SW480 (cell line): ENCODE measurements around the gene STN1.

Source experiments
- DNase-seq: peaks from one replicate; pipeline ENCODE4 v3.0.0-alpha.2; 2016; ENCODE audit warnings: low spot score

Gene STN1, protein sequence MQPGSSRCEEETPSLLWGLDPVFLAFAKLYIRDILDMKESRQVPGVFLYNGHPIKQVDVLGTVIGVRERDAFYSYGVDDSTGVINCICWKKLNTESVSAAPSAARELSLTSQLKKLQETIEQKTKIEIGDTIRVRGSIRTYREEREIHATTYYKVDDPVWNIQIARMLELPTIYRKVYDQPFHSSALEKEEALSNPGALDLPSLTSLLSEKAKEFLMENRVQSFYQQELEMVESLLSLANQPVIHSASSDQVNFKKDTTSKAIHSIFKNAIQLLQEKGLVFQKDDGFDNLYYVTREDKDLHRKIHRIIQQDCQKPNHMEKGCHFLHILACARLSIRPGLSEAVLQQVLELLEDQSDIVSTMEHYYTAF

DNA sequence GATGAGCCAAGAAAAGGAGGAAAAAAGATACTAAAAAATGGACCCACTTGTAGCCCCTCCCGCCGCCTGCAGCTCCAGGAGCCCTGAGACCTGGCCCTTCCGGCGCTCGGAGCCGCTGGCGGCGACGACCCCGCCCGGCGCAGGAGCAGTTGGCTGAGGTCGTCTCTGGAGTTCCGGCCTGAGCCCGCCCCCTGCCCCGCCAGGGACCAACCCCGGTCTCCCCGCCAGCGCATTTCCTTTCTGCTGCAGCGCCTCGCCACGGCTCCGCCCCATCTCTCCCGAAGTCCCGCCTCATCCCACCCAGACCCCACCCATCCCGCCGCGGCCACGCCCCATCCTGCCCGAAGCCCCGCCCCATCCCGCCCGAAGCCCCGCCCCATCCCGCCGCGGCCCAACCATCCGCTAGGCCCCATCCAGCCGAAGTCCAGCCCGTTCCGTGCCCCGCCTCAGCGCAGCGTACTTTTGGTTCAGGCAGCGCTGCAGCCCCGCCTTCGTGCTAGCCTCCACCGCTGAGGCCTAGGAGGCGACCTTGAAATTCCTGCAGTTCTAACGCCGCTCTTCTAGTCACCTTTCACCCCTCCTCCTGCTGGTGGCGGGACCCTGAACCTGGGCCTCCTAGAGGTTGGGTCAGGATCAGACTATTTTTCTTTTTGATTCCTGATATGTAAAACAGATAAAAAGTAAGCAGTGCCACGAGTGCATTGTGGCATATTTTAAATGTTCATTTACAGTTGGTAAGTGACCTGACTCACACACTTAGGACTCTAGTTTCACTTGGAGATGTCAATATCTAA lies at the start of gene STN1:
STN1 (minus strand) TSS at position 132 of the 794 bp plus-strand sequence. CDS start 590 bp downstream, outside the sequence.
- DNase-seq, result peak; percentile 95

- DNase-seq, result peak; percentile 52
Measured at GRCh38 chr10:103967448-103968071, 49.6 kb upstream of the STN1 start.

- peak; percentile 69 for DNase-seq
Measured at GRCh38 chr10:103966671-103967447, 48.9 kb upstream of the STN1 start, which contains the start of gene SLK. Gene SLK, plus strand, starts transcription at chr10:103967140. Its CDS starts 606 bp downstream, at chr10:103967746.

GRCh38 chr10:103960103-103960502 lies 42.1 kb upstream of the STN1 start:
- DNase-seq, result no peak

DNA sequence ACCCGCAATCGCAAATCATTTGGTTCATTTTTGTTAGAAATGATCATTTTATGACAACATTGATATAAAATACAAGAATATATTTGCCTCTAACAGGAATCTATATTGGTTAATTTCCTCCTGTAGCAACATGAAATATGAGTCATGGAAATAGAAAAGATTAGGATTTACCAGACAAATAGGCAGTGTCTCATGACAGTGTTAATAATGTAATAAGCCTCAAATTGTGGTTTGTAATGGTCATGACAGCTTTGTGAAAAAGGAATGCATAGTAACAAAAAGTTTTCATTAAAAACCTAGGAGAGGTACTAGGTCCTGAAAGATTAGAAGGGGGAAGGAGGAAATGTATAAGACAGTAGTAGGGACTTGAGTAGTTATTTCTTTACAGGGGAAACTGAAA lies 41.0 kb upstream of the STN1 start:
- DNase-seq, result no peak

GRCh38 chr10:103954543-103954942 lies 36.6 kb upstream of the STN1 start:
- no peak for DNase-seq

DNA sequence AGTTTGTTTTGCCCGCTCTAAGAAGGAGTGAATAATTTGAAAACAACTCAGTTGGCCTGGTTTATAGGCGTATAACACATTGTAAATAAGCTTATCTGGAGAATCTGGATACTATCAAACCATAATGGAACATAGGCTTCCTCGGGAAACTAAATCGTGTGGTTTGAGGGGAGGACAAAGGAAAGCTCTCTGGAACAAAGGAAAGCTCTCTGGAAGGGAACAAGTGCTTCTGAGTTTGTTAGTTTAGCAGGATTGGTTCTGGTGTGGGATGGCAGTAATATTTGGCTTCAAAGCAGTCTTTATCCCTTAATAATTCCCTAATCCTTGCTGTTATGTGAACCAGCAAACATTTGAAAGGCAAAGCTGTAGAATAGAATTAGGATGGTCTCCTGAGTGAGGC lies 34.0 kb upstream of the STN1 start:
- DNase-seq, result no peak

DNA sequence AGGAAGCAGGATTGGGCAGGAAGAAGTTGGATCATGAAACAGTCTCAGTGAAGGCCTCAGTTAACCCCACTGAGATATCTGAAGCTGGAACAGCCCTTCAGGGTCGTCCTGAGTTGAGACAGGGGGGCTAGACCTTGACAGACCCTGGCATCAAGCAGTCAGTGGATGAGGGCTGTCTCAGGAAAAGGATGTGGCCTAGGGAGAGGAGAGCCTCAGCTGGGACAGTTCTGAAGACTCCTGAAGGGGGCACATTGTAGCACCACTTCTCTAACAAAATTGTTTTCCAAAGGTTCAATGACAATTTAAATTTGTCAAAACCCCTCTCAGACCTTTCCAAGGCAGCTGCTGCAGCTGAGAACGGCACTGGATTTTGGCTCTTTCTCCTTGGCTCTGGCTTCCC lies 33.2 kb upstream of the STN1 start:
- no peak for DNase-seq

- DNase-seq, result no peak
Measured at GRCh38 chr10:103949728-103950127, 31.7 kb upstream of the STN1 start.

- DNase-seq, result no peak
Measured at GRCh38 chr10:103947799-103948516, 30.0 kb upstream of the STN1 start.

DNA sequence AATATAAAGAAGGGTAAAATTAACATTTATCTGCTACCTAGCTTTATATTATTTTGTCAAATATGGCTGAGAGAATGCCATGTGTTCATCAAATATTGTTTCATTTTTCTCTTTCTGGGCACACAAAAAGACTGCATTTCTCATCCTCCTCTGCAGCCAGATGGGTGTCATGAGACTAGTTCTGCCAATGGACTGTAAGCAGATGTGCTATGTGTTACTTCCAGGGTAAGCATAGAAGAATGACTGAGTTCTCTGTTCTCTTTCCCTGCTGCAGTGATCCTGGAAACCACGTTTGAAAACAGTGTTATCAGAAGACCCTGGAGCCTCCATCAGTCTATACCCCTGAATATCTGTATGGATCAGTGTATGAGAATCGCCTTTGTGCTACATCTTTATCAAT lies 24.9 kb upstream of the STN1 start:
- DNase-seq, result no peak

DNA sequence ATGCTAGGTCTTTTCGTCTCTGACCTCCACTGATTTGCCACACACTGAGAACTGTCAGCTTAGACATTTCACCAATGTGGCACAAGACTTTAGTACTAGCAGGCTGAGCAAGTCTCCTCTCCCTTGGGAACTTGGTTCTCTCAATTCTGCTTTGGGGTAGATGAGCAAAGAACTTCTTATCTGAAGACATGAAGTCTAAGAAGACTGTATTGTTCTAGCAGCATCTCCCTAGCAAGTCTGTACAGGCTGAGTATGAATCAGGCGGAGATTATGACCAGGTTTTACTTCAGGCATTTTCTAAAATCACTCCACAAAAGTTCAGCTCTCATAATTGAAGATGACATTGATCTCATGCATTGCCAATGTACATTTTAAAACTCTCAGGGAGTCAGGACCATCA lies 23.8 kb upstream of the STN1 start:
- no peak for DNase-seq

DNA sequence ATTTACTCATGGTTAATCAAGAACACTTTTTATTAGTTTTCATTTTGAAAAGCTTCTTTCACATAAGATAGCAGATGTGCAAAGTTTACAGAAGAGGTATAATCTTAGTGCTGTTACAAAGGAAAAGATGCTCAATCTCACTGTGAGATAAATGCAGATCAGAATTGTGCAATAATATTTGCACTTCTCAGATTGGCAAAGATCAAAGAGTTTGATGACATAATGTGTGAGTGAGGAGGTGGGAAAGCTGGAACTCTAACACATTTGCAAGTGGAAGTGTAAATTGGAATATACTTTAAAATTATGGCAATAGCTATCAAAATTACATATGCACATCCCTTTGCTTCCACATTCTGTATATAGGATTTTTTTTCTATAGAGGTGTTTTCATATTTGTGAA lies 21.5 kb upstream of the STN1 start:
- no peak for DNase-seq

- DNase-seq, result no peak
Measured at GRCh38 chr10:103936022-103936421, 18.0 kb upstream of the STN1 start.

DNA sequence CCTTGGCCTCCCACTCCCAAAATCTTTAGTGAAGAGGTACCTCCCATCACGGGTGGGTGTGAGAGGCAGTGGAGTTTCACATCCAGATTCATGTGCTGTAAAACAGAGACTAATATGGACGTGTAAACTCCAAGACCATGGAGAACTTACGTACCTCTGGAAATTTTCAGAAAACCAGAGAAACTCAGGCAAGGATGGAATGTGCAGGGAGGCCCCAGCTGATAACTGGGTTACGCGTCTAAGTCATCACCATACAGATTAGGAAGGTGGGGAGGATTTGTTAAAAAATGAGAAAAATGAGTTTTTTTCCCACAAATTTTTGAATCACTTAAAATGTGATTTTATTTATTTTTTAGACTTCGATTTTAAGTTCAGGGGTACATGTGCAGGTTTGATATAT lies 16.3 kb upstream of the STN1 start:
- DNase-seq, result no peak

- no peak for DNase-seq
Measured at GRCh38 chr10:103933557-103934121, 15.7 kb upstream of the STN1 start.

DNA sequence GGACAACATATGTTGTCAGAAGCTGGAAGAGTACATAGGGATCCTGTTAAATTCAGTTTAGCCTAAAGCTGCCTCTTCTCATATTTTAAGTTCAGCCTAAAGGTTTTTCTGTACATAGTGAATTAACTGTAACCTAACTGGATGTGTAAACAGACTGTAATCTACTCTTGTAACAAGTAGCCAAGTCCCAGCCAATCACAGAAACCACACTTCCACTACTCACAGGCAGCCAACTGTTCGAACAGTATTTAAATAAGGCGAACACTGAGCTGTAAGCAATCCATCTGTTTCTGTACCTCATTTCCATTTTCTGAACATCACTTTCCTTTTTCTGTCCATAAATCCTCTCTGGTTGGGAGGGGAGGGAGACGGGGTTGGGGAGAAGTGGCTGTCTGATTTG lies 15.0 kb upstream of the STN1 start:
- DNase-seq, result no peak

DNA sequence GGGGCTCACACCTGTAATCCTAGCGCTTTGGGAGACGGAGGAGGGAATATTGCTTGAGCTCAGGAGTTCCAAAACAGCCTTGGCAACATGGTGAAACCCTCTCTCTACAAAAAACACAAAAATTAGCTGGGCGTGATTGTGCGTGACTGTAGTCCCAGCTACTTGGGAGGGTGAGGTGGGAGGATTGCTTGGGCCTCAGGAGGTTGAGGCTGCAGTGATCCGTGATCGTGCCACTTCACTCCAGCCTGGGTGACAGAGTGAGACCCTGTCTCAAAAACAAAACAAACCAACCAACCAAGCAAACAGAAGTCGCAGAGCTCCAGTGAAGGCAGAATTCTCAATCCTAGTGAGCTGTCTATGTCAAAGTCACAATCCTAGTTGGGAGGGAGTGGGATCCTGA lies 14.3 kb upstream of the STN1 start:
- DNase-seq, result no peak

DNA sequence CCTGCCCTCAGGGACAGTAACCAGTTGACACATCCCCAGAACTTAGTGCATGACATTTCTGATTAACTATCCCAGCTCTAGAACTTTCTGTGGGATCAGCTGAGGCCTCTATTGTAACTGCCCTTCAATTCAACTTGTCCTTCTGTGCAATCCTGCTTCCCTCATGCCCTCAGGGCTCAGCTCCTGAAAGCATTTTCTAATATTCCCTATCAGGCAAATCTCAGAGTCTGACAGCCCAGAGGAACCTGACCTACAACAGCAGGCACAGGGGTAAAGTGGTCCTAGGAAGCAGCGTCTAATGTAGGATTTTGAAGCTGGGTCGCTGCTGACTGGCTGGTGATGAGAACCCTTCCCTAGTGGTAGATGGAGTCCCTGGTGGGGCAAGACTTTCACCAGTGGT lies 13.6 kb upstream of the STN1 start:
- no peak for DNase-seq

- DNase-seq, result no peak
Measured at GRCh38 chr10:103930881-103931280, 12.9 kb upstream of the STN1 start.

DNA sequence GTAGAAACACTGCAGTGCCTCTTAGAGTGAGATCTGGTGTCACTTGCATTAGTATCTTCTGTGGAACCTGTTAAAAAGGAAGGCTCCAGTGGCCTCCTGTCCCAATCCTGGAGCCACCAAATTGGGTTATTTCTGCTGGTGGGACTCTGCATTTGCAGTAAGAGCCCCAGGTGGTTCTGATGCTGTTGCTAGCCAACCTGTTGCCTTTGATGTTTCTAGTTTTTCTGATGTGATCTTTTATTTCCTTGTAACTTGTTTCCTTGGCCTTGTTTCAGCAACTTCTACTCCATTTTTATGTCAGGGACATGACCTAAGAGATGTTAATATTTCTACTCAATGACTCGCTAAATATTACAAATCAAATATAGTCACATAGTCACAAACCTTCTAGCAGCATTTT lies 12.5 kb upstream of the STN1 start:
- no peak for DNase-seq
